ENCODE measurements around the gene ANKRD22. TPM values are rescaled to one million over a fixed set of nuclear protein-coding genes. Genes with fewer than 3 reads are reported as not detected.
"Not testable (repeated sequence)": the region's sequence is repeated elsewhere in the genome, so short reads cannot be mapped to it uniquely, and the experiment has no call there.

ANKRD22 gene
- total and polyA plus RNA-seq, 12 donors, result 0.29 to 2.0 (median 0.40) TPM; not detected in 4

GRCh38 chr10:88883448-88883809, 31.8 kb upstream of the ANKRD22 start:
- peak overlapping the region in 3 of 5 donors; percentile 20 to 95 (median 76) for H3K27ac ChIP-seq

GRCh38 chr10:88882646-88883447, 31.2 kb upstream of the ANKRD22 start:
- intact Hi-C loops (cut with DNase I); H3K27me3 ChIP-seq; H3K36me3 ChIP-seq (replicated peaks in 1 of 2); H3K9me3 ChIP-seq (replicated peaks in 1 of 3); DNase-seq: not testable (repeated sequence)
- Histone ChIP-seq H3K4me1 (replicated peaks in 1 of 2) (peaks cover 34 to 76% of the 10 kb centered on the region in 2 donors), H3K27ac (peak overlapping the region; percentile 26 to 98 (median 95)), H3K4me3 (peak overlapping the region in 1 of 4 donors; percentile 83)
- 39 to 51% (median 42%) methylated on average over 8 of the region's 8 CpGs for WGBS, 4 donors

More at GRCh38 chr10:88883448-88883809, 31.8 kb upstream of the ANKRD22 start:
- H3K27me3 ChIP-seq, result no peaks in the 10 kb centered on the region
- H3K4me3 ChIP-seq, result no peak overlapping the region
- WGBS, 4 donors, result 35 to 54% (median 39%) methylated on average over 2 of the region's 2 CpGs
- no peak for TF ChIP-seq CTCF (IDR thresholded peaks at IDR 0.05)
- TF ChIP-seq POLR2A (IDR thresholded peaks at IDR 0.05), result no peak
- DNase-seq, result no peak
- no peaks in the 10 kb centered on the region for H3K9me3 ChIP-seq (replicated peaks in 1 of 3)
- intact Hi-C loops (cut with DNase I), result no loop called here
- H3K36me3 ChIP-seq (replicated peaks in 1 of 2), result no peaks in the 10 kb centered on the region
- peaks cover 38 to 82% of the 10 kb centered on the region in 2 donors for H3K4me1 ChIP-seq (replicated peaks in 1 of 2)

GRCh38 chr10:88881922-88882645, 30.4 kb upstream of the ANKRD22 start:
- intact Hi-C loops (cut with DNase I), result no loop called here
- H3K9me3 ChIP-seq (replicated peaks in 1 of 3), result no peaks in the 10 kb centered on the region
- TF ChIP-seq POLR2A (IDR thresholded peaks at IDR 0.05) (peak in 1 of 2 donors; percentile 40), CTCF (IDR thresholded peaks at IDR 0.05) (no peak)
- no peaks in the 10 kb centered on the region for H3K36me3 ChIP-seq (replicated peaks in 1 of 2)
- H3K27me3 ChIP-seq, result no peaks in the 10 kb centered on the region
- H3K27ac ChIP-seq, result peak overlapping the region; percentile 26 to 98 (median 95)
- 21 to 34% (median 27%) methylated on average over 5 of the region's 5 CpGs for WGBS, 4 donors
- H3K4me1 ChIP-seq (replicated peaks in 1 of 2), result peaks cover 34 to 69% of the 10 kb centered on the region in 2 donors
- no peak for DNase-seq
- H3K4me3 ChIP-seq, result peak overlapping the region in 1 of 4 donors; percentile 83

GRCh38 chr10:88881320-88881719, 29.7 kb upstream of the ANKRD22 start:
- H3K27ac ChIP-seq, result peak overlapping the region; percentile 26 to 98 (median 95)
- no peaks in the 10 kb centered on the region for H3K9me3 ChIP-seq (replicated peaks in 1 of 3)
- peaks cover 28 to 61% of the 10 kb centered on the region in 2 donors for H3K4me1 ChIP-seq (replicated peaks in 1 of 2)
- intact Hi-C loops (cut with DNase I), result no loop called here
- TF ChIP-seq POLR2A (IDR thresholded peaks at IDR 0.05) (no peak), CTCF (IDR thresholded peaks at IDR 0.05) (no peak)
- no peak for DNase-seq
- H3K27me3 ChIP-seq, result no peaks in the 10 kb centered on the region
- no peaks in the 10 kb centered on the region for H3K36me3 ChIP-seq (replicated peaks in 1 of 2)
- 11 to 21% (median 15%) methylated on average over 6 of the region's 6 CpGs for WGBS, 4 donors
- peak overlapping the region in 3 of 4 donors; percentile 16 to 83 (median 72) for H3K4me3 ChIP-seq

Data from adrenal gland (tissue), 12 donors.